ENCODE data around the gene XAGE2. TPM values are rescaled to one million over a fixed set of nuclear protein-coding genes. Genes with fewer than 3 reads are reported as not detected.

Gene XAGE2
- total and polyA plus RNA-seq, 2 donors from 2014 or later = not detected

GRCh38 chrX:52361941-52362340 is 6.9 kb upstream of the XAGE2 start:
- DNase-seq (no peak), FAIRE-seq (no peak)
- no peak for TF ChIP-seq CTCF (IDR thresholded peaks at IDR 0.05; ENCODE audit: borderline replicate concordance, extremely low read depth, insufficient read depth)
- Histone ChIP-seq H3K4me3 (ENCODE audit: low read length in 3 of 3) (no peak overlapping the region), H3K27me3 (ENCODE audit: control insufficient read depth, insufficient read depth, low read length) (peaks cover 13% of the 10 kb centered on the region), H3K4me1 (ENCODE audit: control insufficient read depth in 2 of 3, insufficient read depth in 2 of 3, low read depth in 1 of 3, low read length in 3 of 3) (no peaks in the 10 kb centered on the region), H3K27ac (ENCODE audit: low read depth in 2 of 2, low read length in 2 of 2) (no peak overlapping the region), H3K9me3 (ENCODE audit: control insufficient read depth in 2 of 3, insufficient read depth in 1 of 3, low read length in 3 of 3) (peaks cover 0 to 1% (median 0%) of the 10 kb centered on the region in 3 donors), H3K9ac (ENCODE audit: low read length in 3 of 3) (no peak overlapping the region), H3K36me3 (ENCODE audit: control insufficient read depth in 2 of 3, insufficient read depth in 3 of 3, low read length in 3 of 3) (no peaks in the 10 kb centered on the region)
- intact Hi-C loops (cut with DNase I) = no loop called here

- no peak for FAIRE-seq
- intact Hi-C loops (cut with DNase I) = no loop called here
- no peaks in the 10 kb centered on the region for H3K4me1 ChIP-seq (ENCODE audit: control insufficient read depth in 2 of 3, insufficient read depth in 2 of 3, low read depth in 1 of 3, low read length in 3 of 3)
- peaks cover 13% of the 10 kb centered on the region for H3K27me3 ChIP-seq (ENCODE audit: control insufficient read depth, insufficient read depth, low read length)
- no peak overlapping the region for H3K27ac ChIP-seq (ENCODE audit: low read depth in 2 of 2, low read length in 2 of 2)
- no peaks in the 10 kb centered on the region for H3K36me3 ChIP-seq (ENCODE audit: control insufficient read depth in 2 of 3, insufficient read depth in 3 of 3, low read length in 3 of 3)
- peaks cover 0 to 1% (median 0%) of the 10 kb centered on the region in 3 donors for H3K9me3 ChIP-seq (ENCODE audit: control insufficient read depth in 2 of 3, insufficient read depth in 1 of 3, low read length in 3 of 3)
- peak in 1 of 5 donors; percentile 20 for DNase-seq
- no peak for TF ChIP-seq CTCF (IDR thresholded peaks at IDR 0.05; ENCODE audit: borderline replicate concordance, extremely low read depth, insufficient read depth)
- H3K4me3 ChIP-seq (ENCODE audit: low read length in 3 of 3) = no peak overlapping the region
- H3K9ac ChIP-seq (ENCODE audit: low read length in 3 of 3) = no peak overlapping the region
These were observed 5.5 kb upstream of the XAGE2 start for GRCh38 chrX:52363247-52363883.

GRCh38 chrX:52378870-52379269 is 10.0 kb downstream of the XAGE2 start:
- Histone ChIP-seq H3K36me3 (ENCODE audit: control insufficient read depth in 2 of 3, insufficient read depth in 3 of 3, low read length in 3 of 3) (no peaks in the 10 kb centered on the region), H3K9me3 (ENCODE audit: control insufficient read depth in 2 of 3, insufficient read depth in 1 of 3, low read length in 3 of 3) (no peaks in the 10 kb centered on the region), H3K4me1 (ENCODE audit: control insufficient read depth in 2 of 3, insufficient read depth in 2 of 3, low read depth in 1 of 3, low read length in 3 of 3) (no peaks in the 10 kb centered on the region), H3K4me3 (ENCODE audit: low read length in 3 of 3) (no peak overlapping the region), H3K27ac (ENCODE audit: low read depth in 2 of 2, low read length in 2 of 2) (no peak overlapping the region), H3K27me3 (ENCODE audit: control insufficient read depth, insufficient read depth, low read length) (peaks cover 2% of the 10 kb centered on the region), H3K9ac (ENCODE audit: low read length in 3 of 3) (no peak overlapping the region)
- intact Hi-C loops (cut with DNase I) = no loop called here
- FAIRE-seq (no peak), DNase-seq (no peak)
- no peak for TF ChIP-seq CTCF (IDR thresholded peaks at IDR 0.05; ENCODE audit: borderline replicate concordance, extremely low read depth, insufficient read depth)

- DNase-seq (no peak), FAIRE-seq (no peak)
- no peak overlapping the region for H3K27ac ChIP-seq (ENCODE audit: low read depth in 2 of 2, low read length in 2 of 2)
- no peak for TF ChIP-seq CTCF (IDR thresholded peaks at IDR 0.05; ENCODE audit: borderline replicate concordance, extremely low read depth, insufficient read depth)
- no peak overlapping the region for H3K9ac ChIP-seq (ENCODE audit: low read length in 3 of 3)
- peaks cover 2% of the 10 kb centered on the region for H3K27me3 ChIP-seq (ENCODE audit: control insufficient read depth, insufficient read depth, low read length)
- no peaks in the 10 kb centered on the region for H3K9me3 ChIP-seq (ENCODE audit: control insufficient read depth in 2 of 3, insufficient read depth in 1 of 3, low read length in 3 of 3)
- intact Hi-C loops (cut with DNase I) = no loop called here
- H3K4me3 ChIP-seq (ENCODE audit: low read length in 3 of 3) = no peak overlapping the region
- H3K4me1 ChIP-seq (ENCODE audit: control insufficient read depth in 2 of 3, insufficient read depth in 2 of 3, low read depth in 1 of 3, low read length in 3 of 3) = no peaks in the 10 kb centered on the region
- no peaks in the 10 kb centered on the region for H3K36me3 ChIP-seq (ENCODE audit: control insufficient read depth in 2 of 3, insufficient read depth in 3 of 3, low read length in 3 of 3)
These were observed 12.2 kb downstream of the XAGE2 start for GRCh38 chrX:52380993-52381392.
